HG03139 (cell line): ENCODE measurements around the gene DLG2.
A peak's percentile ranks its signal among the peaks of the same experiment; 100 is the strongest.

Source experiments
- ATAC-seq: cut with Tn5 transposase; IDR thresholded peaks from one replicate; pipeline ENCODE4 v1.9.1; 2021; ENCODE audit not compliant: unreplicated experiment

Gene DLG2

GRCh38 chr11:84414920-84415319 lies 1212.2 kb downstream of the DLG2 start:
- no peak for ATAC-seq

- ATAC-seq: no peak
Measured at GRCh38 chr11:84413549-84413948, 1213.6 kb downstream of the DLG2 start.

DNA sequence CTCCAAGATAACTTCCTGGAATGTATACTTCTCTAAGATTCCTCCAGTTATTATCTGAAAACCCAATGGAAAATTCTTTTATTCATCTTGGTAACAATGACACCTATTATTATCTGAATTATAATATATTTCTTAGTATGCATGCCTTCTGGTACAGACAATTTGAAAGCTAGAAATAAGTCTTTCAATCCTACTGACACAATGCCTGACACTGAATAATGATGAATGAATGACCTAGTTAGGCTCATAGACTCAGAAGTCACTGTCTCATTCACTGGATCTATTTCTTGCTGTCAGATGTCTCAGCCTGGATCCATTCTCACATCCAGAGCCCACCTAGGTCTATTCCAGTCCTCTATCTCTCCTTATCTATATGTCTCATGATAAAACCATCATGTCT lies 1214.3 kb downstream of the DLG2 start:
- ATAC-seq: no peak

DNA sequence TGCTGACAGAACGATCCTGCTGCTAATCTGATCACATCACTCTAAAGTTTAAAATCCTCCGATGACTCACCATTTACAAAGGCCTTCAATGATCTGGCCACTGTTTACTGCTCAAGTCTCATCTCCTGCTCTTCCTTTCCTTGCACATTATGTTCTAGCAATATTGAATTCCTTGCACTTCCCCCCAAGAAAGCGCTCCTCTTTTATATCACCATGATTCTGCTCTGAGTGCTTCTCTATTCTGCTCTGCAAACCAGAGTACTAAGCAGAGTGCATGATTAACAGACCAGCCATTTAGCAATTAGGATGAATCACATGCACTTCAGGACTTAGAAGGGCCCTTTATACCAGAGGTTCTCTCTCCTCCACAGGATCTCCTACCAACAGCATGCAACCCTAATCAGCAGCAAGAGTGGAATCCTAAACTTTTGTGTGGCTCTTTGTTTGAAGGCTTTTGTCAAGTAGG lies 1218.2 kb downstream of the DLG2 start:
- ATAC-seq: no peak

GRCh38 chr11:84407091-84407490 lies 1220.1 kb downstream of the DLG2 start:
- ATAC-seq: no peak

GRCh38 chr11:84398017-84398626 lies 1229.0 kb downstream of the DLG2 start:
- ATAC-seq: no peak

DNA sequence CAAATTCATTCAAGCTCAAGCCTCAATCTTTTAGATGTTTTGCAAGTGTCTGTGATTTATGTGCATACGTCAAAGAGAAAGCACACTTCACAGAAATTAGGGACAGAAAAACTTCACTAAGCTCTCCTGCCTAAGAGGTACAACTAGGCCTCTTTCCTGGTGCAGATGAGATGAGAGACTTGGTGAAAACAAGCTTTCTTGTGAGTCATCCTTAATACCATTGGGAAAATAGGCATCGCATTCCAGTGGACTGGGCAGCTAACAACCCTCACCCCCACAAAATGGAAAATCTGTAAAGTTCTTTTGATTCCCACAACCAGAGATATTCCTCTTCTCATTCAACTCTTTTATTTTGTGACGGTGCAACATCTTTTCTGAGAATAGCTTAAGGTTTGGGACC lies 1230.6 kb downstream of the DLG2 start:
- ATAC-seq: no peak

GRCh38 chr11:84390441-84391078 lies 1236.6 kb downstream of the DLG2 start:
- ATAC-seq: no peak

GRCh38 chr11:84389696-84390095 lies 1237.4 kb downstream of the DLG2 start:
- ATAC-seq: no peak

GRCh38 chr11:84384731-84385130 lies 1242.4 kb downstream of the DLG2 start:
- ATAC-seq: peak; percentile 85

GRCh38 chr11:84383576-84383975 lies 1243.6 kb downstream of the DLG2 start:
- no peak for ATAC-seq

- ATAC-seq: no peak
Measured at GRCh38 chr11:84381666-84382065, 1245.5 kb downstream of the DLG2 start.

DNA sequence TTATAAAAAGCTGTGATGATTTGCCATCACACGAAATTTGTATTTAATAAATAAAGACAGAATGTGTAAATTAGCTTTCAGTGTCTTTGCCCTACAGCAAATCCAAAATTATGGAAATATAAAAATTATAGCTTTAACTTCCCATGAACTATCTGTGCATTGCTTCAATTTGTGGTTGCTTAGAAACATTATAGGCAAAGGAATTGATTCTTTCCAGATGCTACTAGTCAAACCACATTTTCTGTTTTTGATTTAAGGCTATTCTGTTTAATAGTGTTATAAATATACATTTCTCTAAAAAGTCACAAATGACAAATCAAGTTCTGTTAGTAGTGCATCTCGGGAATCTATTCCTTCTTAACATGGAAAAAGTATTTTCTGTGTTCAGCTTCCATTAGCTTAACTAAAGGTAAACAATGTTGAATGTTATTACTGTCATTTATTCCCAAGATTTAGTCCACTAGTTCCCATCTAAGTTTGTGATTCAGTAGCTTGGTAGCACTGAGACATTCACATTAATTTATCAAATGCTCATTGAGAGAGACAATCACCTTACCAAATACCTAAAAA lies 1254.7 kb downstream of the DLG2 start:
- no peak for ATAC-seq

DNA sequence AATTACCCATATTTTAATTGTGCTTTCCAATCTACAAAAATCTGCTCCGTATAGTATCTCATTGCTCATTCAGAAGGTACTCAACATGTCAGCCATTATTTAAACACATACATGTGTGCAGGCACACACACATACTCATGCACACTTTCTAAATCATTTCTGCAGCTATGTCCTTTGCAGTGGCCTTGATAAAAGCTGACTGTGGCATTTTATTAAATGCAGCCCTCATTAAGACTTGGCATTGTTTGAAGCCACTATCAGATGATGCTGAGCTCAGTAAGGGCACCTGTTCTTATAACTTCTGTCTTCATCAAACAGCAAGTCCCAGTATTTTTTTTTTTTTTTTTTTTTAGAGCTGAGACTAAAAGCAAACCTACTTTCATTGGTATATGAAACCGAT lies 1269.1 kb downstream of the DLG2 start:
- no peak for ATAC-seq

GRCh38 chr11:84355911-84356310 lies 1271.2 kb downstream of the DLG2 start:
- ATAC-seq: no peak

- ATAC-seq: no peak
Measured at GRCh38 chr11:84345597-84345996, 1281.5 kb downstream of the DLG2 start.

DNA sequence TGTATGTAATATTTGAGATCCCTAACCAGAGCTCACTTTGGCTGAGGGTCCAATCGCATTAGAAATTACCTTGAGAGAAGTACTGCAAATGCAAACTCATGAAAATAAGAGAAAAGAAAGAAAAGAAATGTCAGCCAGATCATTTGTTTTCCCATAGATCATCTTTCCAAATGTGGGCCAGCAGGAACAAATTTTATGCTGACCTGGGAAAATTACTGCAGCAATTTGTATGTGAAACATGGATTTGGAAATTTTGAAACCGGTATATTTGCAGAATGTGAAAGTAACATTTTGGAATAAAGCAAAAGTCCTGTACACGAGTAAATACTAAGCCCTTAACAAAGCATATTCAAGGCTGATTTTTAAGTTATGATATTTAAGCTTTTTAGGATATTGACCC lies 1282.1 kb downstream of the DLG2 start:
- no peak for ATAC-seq

- no peak for ATAC-seq
Measured at GRCh38 chr11:84339796-84340195, 1287.3 kb downstream of the DLG2 start.

GRCh38 chr11:84333221-84333620 lies 1293.9 kb downstream of the DLG2 start:
- no peak for ATAC-seq

DNA sequence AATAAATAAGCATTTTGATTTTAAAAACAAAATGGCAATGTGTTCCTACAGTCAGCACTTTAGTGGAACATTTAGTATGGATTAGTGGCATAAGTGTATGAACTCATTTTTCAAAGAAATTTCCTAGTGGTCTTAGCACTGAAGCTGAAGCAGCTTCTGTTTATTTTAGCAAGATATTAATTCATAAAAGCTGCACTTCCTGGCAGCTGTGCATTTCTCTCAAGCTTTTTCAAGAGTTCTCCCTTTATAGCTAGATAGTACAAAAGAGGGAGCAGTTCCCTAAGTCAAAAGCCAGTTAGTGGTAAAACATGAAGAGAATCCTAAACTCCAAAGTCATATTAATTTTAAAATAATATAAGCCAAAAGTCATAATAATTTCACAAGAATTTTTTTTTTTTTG lies 1304.9 kb downstream of the DLG2 start:
- ATAC-seq: no peak

GRCh38 chr11:84319863-84320262 lies 1307.3 kb downstream of the DLG2 start:
- no peak for ATAC-seq

GRCh38 chr11:84316866-84317555 lies 1310.1 kb downstream of the DLG2 start:
- ATAC-seq: no peak
